Fibroblast of pulmonary artery (primary cell): Measurements from ENCODE around the gene DMD.
A peak's percentile ranks its signal among the peaks of the same experiment; 100 is the strongest.

Experiments used
- DNase-seq: peaks from one replicate; pipeline ENCODE4 v3.0.0-alpha.2; 2010; ENCODE audit warnings: low read depth
- H3K4me3 ChIP-seq: replicated peaks from 2 replicates; pipeline ENCODE4 v1.5.1; 2011; ENCODE audit warnings: low read depth, mild to moderate bottlenecking, control low read depth, low read length, moderate library complexity
- CTCF ChIP-seq: IDR thresholded peaks from 2 replicates; pipeline ENCODE4 v1.5.1; 2011; ENCODE audit warnings: mild to moderate bottlenecking, control low read depth, low read length, inconsistent platforms; ENCODE audit errors: missing control alignments

Gene DMD

GRCh38 chrX:33204889-33205288, 6.5 kb downstream of the DMD start:
- no peak for DNase-seq
- no peak overlapping the region for H3K4me3 ChIP-seq
- TF ChIP-seq CTCF, result no peak

GRCh38 chrX:33198561-33199279, 12.6 kb downstream of the DMD start:
- DNase-seq, result no peak
- H3K4me3 ChIP-seq, result no peak overlapping the region
- no peak for TF ChIP-seq CTCF

GRCh38 chrX:33195698-33196097, 15.7 kb downstream of the DMD start:
- DNase-seq, result no peak
- H3K4me3 ChIP-seq, result no peak overlapping the region
- no peak for TF ChIP-seq CTCF

- peak overlapping the region; percentile 28 for H3K4me3 ChIP-seq
- no peak for TF ChIP-seq CTCF
- peak; percentile 65 for DNase-seq
Measured at GRCh38 chrX:33194876-33195433, 16.4 kb downstream of the DMD start.

GRCh38 chrX:33194289-33194688, 17.1 kb downstream of the DMD start:
- H3K4me3 ChIP-seq, result no peak overlapping the region
- no peak for TF ChIP-seq CTCF
- DNase-seq, result no peak

GRCh38 chrX:33190016-33190415, 21.3 kb downstream of the DMD start:
- DNase-seq, result peak; percentile 60
- H3K4me3 ChIP-seq, result no peak overlapping the region
- no peak for TF ChIP-seq CTCF

- H3K4me3 ChIP-seq, result no peak overlapping the region
- DNase-seq, result no peak
- TF ChIP-seq CTCF, result no peak
Measured at GRCh38 chrX:33188881-33189280, 22.5 kb downstream of the DMD start.
